Stomach (tissue), 9 donors: ENCODE results near the gene REM1. TPM values are rescaled to one million over a fixed set of nuclear protein-coding genes. Genes with fewer than 3 reads are reported as not detected.
"Not testable (repeated sequence)": the region's sequence is repeated elsewhere in the genome, so short reads cannot be mapped to it uniquely, and the experiment has no call there.

Experiments used
- DNase-seq, 2 donors: peaks; one replicate each; pipeline versions ENCODE4 v3.0.0 to v3.0.0-alpha.2; 2013 to 2019
- H3K27ac ChIP-seq, 5 donors: fragments of 200-600 bp in 4 of 5; sonication (generic) in 4 of 5; one replicate each; pipeline ENCODE4 v1.5.1; 2013 to 2019; ENCODE audit warnings: mild to moderate bottlenecking in 1 of 5, moderate library complexity in 1 of 5
- H3K27me3 ChIP-seq, 3 donors: fragments of 200-600 bp; sonication (generic); one replicate each; pipeline ENCODE4 v1.5.1; 2017 to 2019; ENCODE audit warnings: mixed run types in 1 of 3
- H3K36me3 ChIP-seq, 4 donors: fragments of 200-600 bp; sonication (generic); 1 replicate in 3 of 4; 2 replicates in 1 of 4; pipeline ENCODE4 v1.5.1; 2016 to 2019
- H3K4me1 ChIP-seq, 4 donors: fragments of 200-600 bp; sonication (generic); one replicate each; pipeline ENCODE4 v1.5.1; 2016 to 2019
- H3K4me3 ChIP-seq, 4 donors: fragments of 200-600 bp; sonication (generic) in 3 of 4; one replicate each; pipeline ENCODE4 v1.5.1; 2016 to 2019; ENCODE audit warnings: mild to moderate bottlenecking in 1 of 4
- H3K9me3 ChIP-seq, 4 donors: fragments of 200-600 bp; sonication (generic); one replicate each; pipeline ENCODE4 v1.5.1; 2016 to 2019
- CTCF ChIP-seq, 7 experiments: fragments of 450-650 bp in 4 of 7; fragments of 200-600 bp in 3 of 7; sonication (generic) in 3 of 7; IDR thresholded peaks; one replicate each; pipeline ENCODE4 v1.5.1; 2016 to 2019; ENCODE audit warnings: antibody characterized with exemption in 7 of 7, control low read depth in 2 of 7, mild to moderate bottlenecking in 1 of 7
- EP300 ChIP-seq: sonication (generic); formaldehyde crosslinking; IDR thresholded peaks from one replicate; pipeline ENCODE4 v1.6.1; 2017; ENCODE audit warnings: antibody characterized with exemption
- POLR2A ChIP-seq, 4 donors: fragments of 450-650 bp; IDR thresholded peaks; one replicate each; pipeline ENCODE4 v1.6.1; 2016; ENCODE audit warnings: antibody characterized with exemption in 4 of 4, control low read depth in 2 of 4, mild to moderate bottlenecking in 1 of 4, moderate library complexity in 1 of 4
- POLR2AphosphoS5 ChIP-seq, 3 donors: sonication (generic); formaldehyde crosslinking; IDR thresholded peaks; one replicate each; pipeline ENCODE4 v1.6.1; 2016; ENCODE audit warnings: antibody characterized with exemption in 3 of 3
- WGBS, 5 donors: extraction: QIAGEN DNeasy Blood & Tissue Kit in 3 of 5; methylation state at CpG; one replicate each; pipeline versions ENCODE4 v1.1.5 to v1.1.7; 2013 to 2018; 5-methylcytosine and 5-hydroxymethylcytosine counted together
- intact Hi-C: fragments of 100-400 bp; cut with DNase I; formaldehyde crosslinking; loops from one replicate; pipeline ENCODE4 v1.15.1; 2023; ENCODE audit warnings: low total_unique reads
- polyA plus RNA-seq, 3 donors: library from polyadenylated mRNA; stranded (reverse); fragments of 200-250 nt; gene quantifications; one replicate each; pipeline ENCODE4 v1.2.3, GENCODE V29; 2013
- total RNA-seq, 5 donors: library from RNA; depleted of rRNA; stranded (reverse); fragments of >200 nt; gene quantifications; one replicate each; pipeline versions ENCODE4 v1.1.0 to v1.2.3, GENCODE V29; 2014 to 2016
- donor health status: healthy with polysubstance abuse.
- donor health status: Bipolar disorder and iron deficiency.
- donor health status: healthy.

REM1 gene
- total and polyA plus RNA-seq, 8 donors, result 1.1 to 2.1 (median 1.3) TPM; not detected in 3

GRCh38 chr20:31500527-31500926 lies 25.4 kb downstream of the REM1 start:
- WGBS, 5 donors, result 16 to 50% (median 24%) methylated on average over 1 of the region's 1 CpG
- no peaks in the 10 kb centered on the region for H3K36me3 ChIP-seq
- H3K27ac ChIP-seq, result no peak overlapping the region
- DNase-seq, result no peak
- no peak overlapping the region for H3K4me3 ChIP-seq
- peaks cover 0 to 18% (median 6%) of the 10 kb centered on the region in 4 donors for H3K4me1 ChIP-seq
- no peaks in the 10 kb centered on the region for H3K9me3 ChIP-seq
- intact Hi-C loops, result loop anchor here (5.0 kb wide), 1 partner anchor 43 kb away; no protein-coding TSS in a partner anchor
- TF ChIP-seq POLR2AphosphoS5 (IDR thresholded peaks at IDR 0.05), result no peak
- TF ChIP-seq POLR2A (IDR thresholded peaks at IDR 0.05), result no peak
- no peak for TF ChIP-seq EP300
- no peak for TF ChIP-seq CTCF (IDR thresholded peaks at IDR 0.05)
- peaks cover 0 to 9% (median 0%) of the 10 kb centered on the region in 3 donors for H3K27me3 ChIP-seq

DNA sequence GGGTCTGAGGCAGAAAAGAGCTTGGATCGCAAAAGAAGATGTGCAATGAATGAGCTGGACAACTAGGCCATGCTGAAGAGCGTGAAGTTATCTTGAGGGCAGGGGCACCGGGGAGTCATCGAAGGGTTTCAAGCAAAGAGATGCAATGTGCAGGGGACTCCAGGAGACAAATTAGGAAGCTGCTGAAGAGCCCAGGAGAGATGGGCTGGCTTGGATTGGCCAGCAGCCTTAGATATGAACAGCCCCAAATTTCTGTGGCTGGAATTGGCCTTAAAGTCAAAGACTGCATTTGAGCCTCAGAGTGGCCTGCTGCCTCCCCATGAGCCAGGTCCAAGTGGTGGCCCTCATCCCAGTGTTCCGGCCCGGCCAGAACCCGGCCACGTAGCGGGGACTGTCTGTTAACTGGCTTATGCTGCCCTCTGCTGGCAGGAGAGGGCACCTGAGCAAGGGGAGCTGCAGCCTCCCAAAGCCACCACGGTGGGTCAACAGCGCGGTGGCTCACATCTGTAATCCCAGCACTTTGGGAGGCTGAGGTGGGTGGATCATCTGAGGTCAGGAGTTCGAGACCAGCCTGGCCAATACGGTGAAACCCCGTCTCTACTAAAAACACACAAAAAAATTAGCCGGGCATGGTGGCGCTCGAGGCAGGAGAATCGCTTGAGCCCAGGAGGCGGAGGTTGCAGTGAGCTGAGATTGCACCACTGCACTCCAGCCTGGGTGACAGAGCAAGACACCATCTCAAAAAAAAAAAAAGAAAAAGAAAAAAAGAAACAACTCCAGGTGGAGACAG lies 28.0 kb downstream of the REM1 start:
- H3K4me1 ChIP-seq, H3K27ac ChIP-seq, H3K4me3 ChIP-seq, H3K27me3 ChIP-seq, H3K9me3 ChIP-seq, H3K36me3 ChIP-seq: not testable (repeated sequence)
- intact Hi-C loops, result loop anchor here (5.0 kb wide), 1 partner anchor 46 kb away; no protein-coding TSS in a partner anchor
- 29 to 34% (median 30%) methylated on average over 18 to 20 of the region's 20 CpGs for WGBS, 5 donors
- TF ChIP-seq POLR2AphosphoS5 (IDR thresholded peaks at IDR 0.05) (peak in 1 of 3 donors; percentile 41), CTCF (IDR thresholded peaks at IDR 0.05) (peak in 5 of 7 experiments; percentile 88 to 96 (median 92))
- peak; percentile 87 to 93 for DNase-seq

DNA sequence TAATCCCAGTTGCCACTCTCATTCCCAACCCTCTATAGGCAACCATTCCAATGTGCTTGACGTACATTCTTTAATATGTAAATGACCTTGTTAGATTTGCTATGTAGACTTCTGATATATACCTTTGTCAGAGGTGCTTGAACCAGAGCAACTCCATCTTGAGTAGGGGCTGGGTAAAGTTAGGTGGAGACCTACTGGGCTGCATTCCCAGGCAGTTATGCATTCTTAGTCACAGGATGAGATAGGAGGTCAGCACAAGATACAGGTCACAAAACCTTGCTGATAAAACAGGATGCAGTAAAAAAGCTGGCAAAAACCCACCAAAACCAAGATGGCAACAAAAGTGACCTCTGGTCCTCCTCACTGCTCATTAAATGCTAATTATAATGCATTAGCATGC lies 30.8 kb downstream of the REM1 start:
- DNase-seq, result no peak
- peaks cover 0 to 9% (median 4%) of the 10 kb centered on the region in 3 donors for H3K27me3 ChIP-seq
- no peaks in the 10 kb centered on the region for H3K36me3 ChIP-seq
- H3K9me3 ChIP-seq, result peaks cover 0 to 10% (median 4%) of the 10 kb centered on the region in 4 donors
- no peak overlapping the region for H3K4me3 ChIP-seq
- TF ChIP-seq EP300 (no peak), POLR2AphosphoS5 (IDR thresholded peaks at IDR 0.05) (no peak), CTCF (IDR thresholded peaks at IDR 0.05) (no peak), POLR2A (IDR thresholded peaks at IDR 0.05) (no peak)
- intact Hi-C loops, result no loop called here
- peaks cover 0 to 8% (median 3%) of the 10 kb centered on the region in 4 donors for H3K4me1 ChIP-seq
- WGBS, 5 donors, result 70 to 90% (median 78%) methylated on average over 1 of the region's 1 CpG
- no peak overlapping the region for H3K27ac ChIP-seq

DNA sequence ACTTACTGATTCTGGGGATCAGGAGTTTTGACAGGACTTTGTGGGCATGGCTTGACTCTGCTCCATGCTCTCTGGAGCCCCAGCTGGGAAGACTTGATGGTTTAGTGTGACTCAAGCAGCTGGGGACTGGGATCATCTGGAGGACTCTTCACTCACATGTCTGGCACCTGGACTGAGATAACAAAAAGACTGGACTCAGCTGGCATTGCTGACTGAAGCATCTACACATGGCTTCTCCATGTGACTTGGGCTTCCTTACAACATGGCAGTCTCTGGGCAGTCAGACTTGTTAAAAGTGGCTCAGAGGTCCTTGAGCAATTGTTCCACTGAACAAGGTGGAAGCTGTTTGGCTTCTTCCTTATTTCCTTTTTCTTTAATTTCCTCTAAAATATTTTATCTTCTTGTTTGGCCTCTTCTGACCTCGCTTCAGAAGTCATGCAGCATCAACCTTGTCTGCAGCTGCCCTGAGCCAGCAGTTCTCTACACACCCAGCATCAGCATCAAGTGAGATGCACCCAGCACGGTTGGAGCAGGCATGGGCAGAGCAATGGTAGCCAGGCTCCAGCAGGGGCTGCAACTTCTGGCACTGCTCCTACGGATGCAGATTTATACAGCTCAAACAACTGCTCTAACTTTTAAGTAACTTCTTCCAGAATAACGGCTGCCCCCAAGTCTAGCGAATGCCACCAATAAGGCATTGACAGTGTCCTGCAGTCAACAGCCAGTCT lies 33.6 kb downstream of the REM1 start:
- H3K27ac ChIP-seq, result no peak overlapping the region
- H3K27me3 ChIP-seq, result peaks cover 0 to 9% (median 4%) of the 10 kb centered on the region in 3 donors
- WGBS, 5 donors, result 76 to 88% (median 81%) methylated on average over 3 to 5 of the region's 5 CpGs
- no peak overlapping the region for H3K4me3 ChIP-seq
- H3K36me3 ChIP-seq, result no peaks in the 10 kb centered on the region
- no peak for TF ChIP-seq CTCF (IDR thresholded peaks at IDR 0.05)
- no peak for TF ChIP-seq POLR2A (IDR thresholded peaks at IDR 0.05)
- no peak for TF ChIP-seq POLR2AphosphoS5 (IDR thresholded peaks at IDR 0.05)
- TF ChIP-seq EP300, result no peak
- intact Hi-C loops, result no loop called here
- peaks cover 0 to 10% (median 4%) of the 10 kb centered on the region in 4 donors for H3K9me3 ChIP-seq
- peaks cover 0 to 1% (median under 1%) of the 10 kb centered on the region in 4 donors for H3K4me1 ChIP-seq
- no peak for DNase-seq
